HEK293T (cell line): Measurements from ENCODE around the gene E4F1.

ENCODE experiments used
- CTCF ChIA-PET: fragments of 350-600 bp; formaldehyde crosslinking; extraction: SDS; loops from one replicate; lab custom pipeline; 2021; ENCODE audit warnings: antibody characterized with exemption, inconsistent platforms; lab: Yijun Ruan, JAX
- POLR2A ChIA-PET: fragments of 350-600 bp; formaldehyde crosslinking; extraction: SDS; loops from one replicate; lab custom pipeline; 2020; ENCODE audit warnings: antibody characterized with exemption, inconsistent platforms; lab: Yijun Ruan, JAX
- DNase-seq: peaks from one replicate; pipeline ENCODE4 v3.0.0; 2012; ENCODE audit warnings: mixed read lengths; ENCODE audit errors: extremely low spot score
- ARNT ChIP-seq: fragments of 450-650 bp; IDR thresholded peaks from 2 replicates; pipeline ENCODE4 v1.6.1; 2017; ENCODE audit warnings: mild to moderate bottlenecking
- BHLHE40 ChIP-seq: fragments of 450-650 bp; IDR thresholded peaks from 2 replicates; pipeline ENCODE4 v1.6.1; 2016; ENCODE audit warnings: mild to moderate bottlenecking, moderate library complexity, borderline replicate concordance
- CTBP1 ChIP-seq: fragments of 450-650 bp; IDR thresholded peaks from 2 replicates; pipeline ENCODE4 v1.6.1; 2016; ENCODE audit warnings: borderline replicate concordance
- ELF4 ChIP-seq: fragments of 450-650 bp; IDR thresholded peaks from 2 replicates; pipeline ENCODE4 v1.6.1; 2017; ENCODE audit warnings: antibody characterized with exemption
- FOXA1 ChIP-seq: fragments of 450-650 bp; IDR thresholded peaks from 2 replicates; pipeline ENCODE4 v1.6.1; 2016; ENCODE audit warnings: mild to moderate bottlenecking
- FOXK2 ChIP-seq: fragments of 450-650 bp; IDR thresholded peaks from 2 replicates; pipeline ENCODE4 v1.6.1; 2016; ENCODE audit warnings: mild to moderate bottlenecking
- FOXM1 ChIP-seq: fragments of 450-650 bp; IDR thresholded peaks from 2 replicates; pipeline ENCODE4 v1.6.1; 2017; ENCODE audit warnings: mild to moderate bottlenecking, borderline replicate concordance
- HDGF ChIP-seq: fragments of 450-650 bp; IDR thresholded peaks from 2 replicates; pipeline ENCODE4 v1.6.1; 2017; ENCODE audit warnings: antibody characterized with exemption, borderline replicate concordance
- L3MBTL2 ChIP-seq: fragments of 450-650 bp; conservative IDR thresholded peaks from 2 replicates; pipeline ENCODE4 v1.6.1; 2016; ENCODE audit warnings: mild to moderate bottlenecking
- LEF1 ChIP-seq: fragments of 450-650 bp; IDR thresholded peaks from 2 replicates; pipeline ENCODE4 v1.6.1; 2017; ENCODE audit warnings: mild to moderate bottlenecking, borderline replicate concordance
- NFRKB ChIP-seq: fragments of 450-650 bp; IDR thresholded peaks from 2 replicates; pipeline ENCODE4 v1.6.1; 2016; ENCODE audit warnings: mild to moderate bottlenecking, moderate library complexity
- SP1 ChIP-seq: fragments of 450-650 bp; IDR thresholded peaks from 2 replicates; pipeline ENCODE4 v1.6.1; 2017
- SUZ12 ChIP-seq: fragments of 450-650 bp; IDR thresholded peaks from 2 replicates; pipeline ENCODE4 v1.6.1; 2016; ENCODE audit warnings: mild to moderate bottlenecking
- TARDBP ChIP-seq: fragments of 450-650 bp; IDR thresholded peaks from 2 replicates; pipeline ENCODE4 v1.6.1; 2016
- ZNF384 ChIP-seq: fragments of 450-650 bp; IDR thresholded peaks from 2 replicates; pipeline ENCODE4 v1.6.1; 2016
- TF ChIP-seq, protein P1 (sequence below): fragments of 450-650 bp; IDR thresholded peaks from 2 replicates; pipeline ENCODE4 v1.6.1; 2016

E4F1 gene, protein sequence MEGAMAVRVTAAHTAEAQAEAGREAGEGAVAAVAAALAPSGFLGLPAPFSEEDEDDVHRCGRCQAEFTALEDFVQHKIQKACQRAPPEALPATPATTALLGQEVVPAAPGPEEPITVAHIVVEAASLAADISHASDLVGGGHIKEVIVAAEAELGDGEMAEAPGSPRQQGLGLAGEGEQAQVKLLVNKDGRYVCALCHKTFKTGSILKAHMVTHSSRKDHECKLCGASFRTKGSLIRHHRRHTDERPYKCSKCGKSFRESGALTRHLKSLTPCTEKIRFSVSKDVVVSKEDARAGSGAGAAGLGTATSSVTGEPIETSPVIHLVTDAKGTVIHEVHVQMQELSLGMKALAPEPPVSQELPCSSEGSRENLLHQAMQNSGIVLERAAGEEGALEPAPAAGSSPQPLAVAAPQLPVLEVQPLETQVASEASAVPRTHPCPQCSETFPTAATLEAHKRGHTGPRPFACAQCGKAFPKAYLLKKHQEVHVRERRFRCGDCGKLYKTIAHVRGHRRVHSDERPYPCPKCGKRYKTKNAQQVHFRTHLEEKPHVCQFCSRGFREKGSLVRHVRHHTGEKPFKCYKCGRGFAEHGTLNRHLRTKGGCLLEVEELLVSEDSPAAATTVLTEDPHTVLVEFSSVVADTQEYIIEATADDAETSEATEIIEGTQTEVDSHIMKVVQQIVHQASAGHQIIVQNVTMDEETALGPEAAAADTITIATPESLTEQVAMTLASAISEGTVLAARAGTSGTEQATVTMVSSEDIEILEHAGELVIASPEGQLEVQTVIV

DNA sequence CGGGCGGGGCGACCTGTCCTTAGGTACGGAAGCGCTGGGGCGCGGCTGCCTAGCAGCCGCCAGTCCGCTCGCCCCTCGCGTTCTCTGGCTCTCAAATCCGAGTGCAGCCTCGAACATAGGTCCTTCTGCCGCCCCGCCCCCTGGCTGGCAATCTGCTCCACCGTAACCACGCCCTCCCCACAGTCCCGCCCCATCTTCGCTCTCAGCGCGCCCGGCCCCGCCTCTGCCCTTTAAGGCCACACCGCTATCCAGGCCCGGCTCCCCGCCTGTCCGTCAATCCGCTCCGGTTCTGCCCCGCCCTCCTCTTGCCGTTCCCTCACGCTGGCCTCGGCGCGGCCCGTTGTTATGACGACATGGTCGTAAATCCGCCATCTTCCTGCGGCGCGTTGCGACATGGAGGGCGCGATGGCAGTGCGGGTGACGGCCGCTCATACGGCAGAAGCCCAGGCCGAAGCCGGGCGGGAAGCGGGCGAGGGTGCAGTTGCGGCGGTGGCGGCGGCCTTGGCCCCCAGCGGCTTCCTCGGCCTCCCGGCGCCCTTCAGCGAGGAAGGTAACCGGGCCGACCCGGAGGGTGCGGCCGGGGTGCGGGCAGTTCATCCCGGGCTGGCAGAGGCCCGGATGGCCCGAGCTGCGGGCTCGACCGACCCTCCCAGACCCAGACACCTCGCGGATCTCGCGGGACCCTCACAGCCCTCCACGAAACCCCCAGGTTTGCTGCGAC lies at the start of gene E4F1:
TSS of gene E4F1 (plus strand) at position 371 of the 721 bp plus-strand sequence. CDS start at position 394, 23 bp downstream.
- ChIA-PET POLR2A (interaction anchor here (0.6 to 5.4 kb wide), 5 partner anchors 8 to 47 kb away, joined by 4 to 34 read pairs (median 4); partner anchors contain the start of genes DNASE1L2, ECI1 and PGP), CTCF (no interaction called here)
- peak; percentile 99 for DNase-seq
- TF ChIP-seq CTBP1 (no peak), ARNT (no peak), ELF4 (no peak), HDGF (no peak), L3MBTL2 (no peak), BHLHE40 (no peak), FOXM1 (no peak)
- TF ChIP-seq, protein P1, sequence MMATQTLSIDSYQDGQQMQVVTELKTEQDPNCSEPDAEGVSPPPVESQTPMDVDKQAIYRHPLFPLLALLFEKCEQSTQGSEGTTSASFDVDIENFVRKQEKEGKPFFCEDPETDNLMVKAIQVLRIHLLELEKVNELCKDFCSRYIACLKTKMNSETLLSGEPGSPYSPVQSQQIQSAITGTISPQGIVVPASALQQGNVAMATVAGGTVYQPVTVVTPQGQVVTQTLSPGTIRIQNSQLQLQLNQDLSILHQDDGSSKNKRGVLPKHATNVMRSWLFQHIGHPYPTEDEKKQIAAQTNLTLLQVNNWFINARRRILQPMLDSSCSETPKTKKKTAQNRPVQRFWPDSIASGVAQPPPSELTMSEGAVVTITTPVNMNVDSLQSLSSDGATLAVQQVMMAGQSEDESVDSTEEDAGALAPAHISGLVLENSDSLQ: peak; percentile 99

DNA sequence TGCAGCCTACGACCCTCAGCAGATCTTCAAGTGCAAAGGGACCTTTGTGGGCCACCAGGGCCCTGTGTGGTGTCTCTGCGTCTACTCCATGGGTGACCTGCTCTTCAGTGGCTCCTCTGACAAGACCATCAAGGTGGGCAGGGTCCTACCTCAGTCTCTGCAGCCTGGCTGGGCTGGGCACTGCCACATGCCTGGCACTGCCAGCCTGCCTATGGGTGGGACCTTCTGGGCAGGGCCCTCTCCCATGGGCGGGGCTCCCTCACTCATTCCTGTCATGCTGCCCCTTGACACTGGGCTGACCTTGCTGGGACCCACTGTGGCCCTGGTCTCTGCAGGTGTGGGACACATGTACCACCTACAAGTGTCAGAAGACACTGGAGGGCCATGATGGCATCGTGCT lies 49.5 kb upstream of the E4F1 start:
- no peak for DNase-seq
- POLR2A ChIA-PET: interaction anchor here (2.8 kb wide), 1 partner anchor 19 kb away, joined by 27 read pairs; the partner anchor contains the start of gene TRAF7
- TF ChIP-seq ZNF384 (no peak), FOXM1 (no peak), ARNT (no peak), FOXK2 (no peak), FOXA1 (no peak), ELF4 (no peak), NFRKB (no peak), SP1 (no peak), BHLHE40 (no peak), L3MBTL2 (no peak), LEF1 (no peak), SUZ12 (no peak), TARDBP (no peak), CTBP1 (no peak), HDGF (no peak)
- TF ChIP-seq, protein P1: no peak
- CTCF ChIA-PET: no interaction called here

DNA sequence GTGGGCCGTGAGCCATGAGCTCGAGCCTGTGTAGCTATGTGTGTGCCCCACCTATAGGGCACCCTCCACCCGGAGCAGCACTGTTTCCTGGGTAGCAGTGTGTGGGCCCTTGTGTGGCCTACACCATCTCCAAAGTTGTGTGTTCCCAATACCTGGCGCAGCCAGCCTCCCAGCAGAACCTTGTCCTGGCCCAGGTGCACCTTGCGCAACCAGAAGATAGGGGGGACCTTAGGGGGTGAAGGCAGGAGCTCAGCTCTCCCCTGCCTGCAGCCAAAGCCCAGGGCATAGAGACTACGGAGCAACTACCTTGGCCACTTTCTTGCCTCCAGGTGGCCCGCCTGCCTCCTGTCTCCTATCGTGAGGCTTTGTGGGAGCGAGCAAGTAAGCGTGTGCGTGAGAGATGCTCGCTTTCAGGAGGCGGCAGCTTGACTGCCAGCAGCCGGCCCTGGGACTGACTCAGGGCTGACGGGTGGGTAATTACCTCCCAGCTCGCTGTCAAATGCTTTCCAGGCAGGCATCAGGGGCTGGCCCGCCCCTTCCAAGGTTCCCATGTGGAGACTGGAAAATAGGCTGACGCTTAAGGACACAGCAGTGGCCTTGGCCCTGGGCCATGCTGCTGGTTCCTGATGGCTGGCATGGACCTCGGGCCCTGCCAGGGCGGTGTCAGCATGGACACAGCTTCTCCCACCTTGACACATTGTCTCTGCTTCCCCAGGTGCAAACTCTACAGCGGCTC lies 48.8 kb upstream of the E4F1 start:
- POLR2A ChIA-PET: interaction anchor here (2.8 kb wide), 1 partner anchor 19 kb away, joined by 27 read pairs; the partner anchor contains the start of gene TRAF7
- DNase-seq: no peak
- CTCF ChIA-PET: no interaction called here
- no peak for TF ChIP-seq LEF1
- no peak for TF ChIP-seq SUZ12
- no peak for TF ChIP-seq L3MBTL2
- TF ChIP-seq ZNF384: no peak
- no peak for TF ChIP-seq FOXA1
- TF ChIP-seq ELF4: no peak
- TF ChIP-seq, protein P1: no peak
- no peak for TF ChIP-seq FOXM1
- TF ChIP-seq NFRKB: no peak
- no peak for TF ChIP-seq SP1
- TF ChIP-seq BHLHE40: no peak
- no peak for TF ChIP-seq ARNT
- no peak for TF ChIP-seq FOXK2
- TF ChIP-seq TARDBP: no peak
- TF ChIP-seq HDGF: no peak

DNA sequence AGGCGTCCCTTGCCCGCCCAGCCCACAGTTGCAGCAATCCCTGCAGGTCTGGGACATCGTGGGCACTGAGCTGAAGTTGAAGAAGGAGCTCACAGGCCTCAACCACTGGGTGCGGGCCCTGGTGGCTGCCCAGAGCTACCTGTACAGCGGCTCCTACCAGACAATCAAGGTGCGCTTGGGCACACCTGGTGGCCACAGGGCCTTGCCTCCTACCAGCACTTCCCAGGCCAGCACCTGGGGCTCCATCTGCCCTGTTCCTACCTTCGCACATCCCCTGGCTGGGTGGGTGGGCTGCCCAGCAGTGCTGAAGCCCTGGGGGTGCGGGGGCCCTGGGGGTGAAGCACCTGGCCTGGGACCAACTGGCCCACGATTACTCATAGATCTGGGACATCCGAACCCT lies 47.9 kb upstream of the E4F1 start:
- TF ChIP-seq L3MBTL2 (no peak), ARNT (no peak), NFRKB (no peak), TARDBP (no peak), CTBP1 (no peak), SUZ12 (no peak)
- POLR2A ChIA-PET: no interaction called here
- no peak for DNase-seq
- CTCF ChIA-PET: no interaction called here
